T-helper 2 cell treated with Interferon-gamma antibody and Interleukin-4, amounts not matched to agents 5 μg/mL and 100 μg/mL, for 36 hours (primary cell): Measurements from ENCODE around the gene NUDT14.

ENCODE experiments used
- DNase-seq: peaks from one replicate; pipeline ENCODE4 v3.0.0; 2021; ENCODE audit warnings: low spot score
- H3K27ac Mint-ChIP-seq: one replicate; pipeline ENCODE4 v1.8.0; 2021; ENCODE audit warnings: mild to moderate bottlenecking, mixed read lengths
- H3K27me3 Mint-ChIP-seq: one replicate; pipeline ENCODE4 v1.8.0; 2021; ENCODE audit warnings: low read depth, mixed read lengths
- H3K36me3 Mint-ChIP-seq: one replicate; pipeline ENCODE4 v1.8.0; 2021; ENCODE audit warnings: low read depth, mixed read lengths
- H3K4me1 Mint-ChIP-seq: one replicate; pipeline ENCODE4 v1.8.0; 2021; ENCODE audit warnings: low read depth, mixed read lengths
- H3K4me3 Mint-ChIP-seq: one replicate; pipeline ENCODE4 v1.8.0; 2022; ENCODE audit warnings: mild to moderate bottlenecking, moderate library complexity, mixed read lengths
- H3K9me3 Mint-ChIP-seq: one replicate; pipeline ENCODE4 v1.8.0; 2021; ENCODE audit warnings: mixed read lengths

Gene NUDT14

GRCh38 chr14:105180592-105181548 lies at the start of gene NUDT14:
Gene NUDT14, minus strand, starts transcription at chr14:105181312. Its CDS starts 103 bp downstream, at chr14:105181209.
- peak within 1 kb of the TSS; percentile 39 for H3K27ac Mint-ChIP-seq
- H3K4me3 Mint-ChIP-seq, result peak within 1 kb of the TSS; percentile 68
- DNase-seq, result peak; percentile 64
- peaks cover 10% of the 10 kb centered on the region for H3K27me3 Mint-ChIP-seq
- no peaks in the 10 kb centered on the region for H3K36me3 Mint-ChIP-seq
- no peaks in the 10 kb centered on the region for H3K9me3 Mint-ChIP-seq
- H3K4me1 Mint-ChIP-seq, result peaks cover 2% of the 10 kb centered on the region

GRCh38 chr14:105229099-105229655 lies 48.1 kb upstream of the NUDT14 start:
- Mint-ChIP-seq H3K27ac (no peak overlapping the region), H3K4me1 (no peaks in the 10 kb centered on the region), H3K9me3 (no peaks in the 10 kb centered on the region), H3K27me3 (no peaks in the 10 kb centered on the region), H3K4me3 (no peak overlapping the region), H3K36me3 (peaks cover 12% of the 10 kb centered on the region)
- no peak for DNase-seq

DNA sequence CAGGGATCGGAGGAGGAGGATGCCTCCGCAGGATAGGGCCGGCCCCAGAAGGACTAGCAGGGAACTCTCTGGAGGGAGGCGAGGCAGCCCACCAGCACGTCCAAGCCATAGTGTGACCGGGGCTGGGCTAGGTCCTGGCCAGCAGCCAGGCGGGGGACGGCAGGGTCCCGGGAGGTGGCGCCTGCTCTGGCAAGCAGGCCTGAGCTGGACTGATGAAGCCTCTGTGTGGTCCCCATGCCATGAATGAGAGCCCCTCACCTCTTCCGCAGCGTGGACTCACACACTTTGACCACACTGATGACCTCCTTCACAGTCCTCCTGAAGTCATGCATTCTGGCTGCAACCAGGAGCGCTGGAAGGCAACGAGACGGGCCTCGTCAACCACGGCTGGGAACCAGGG lies 47.5 kb upstream of the NUDT14 start:
- Mint-ChIP-seq H3K27me3 (no peaks in the 10 kb centered on the region), H3K36me3 (peaks cover 12% of the 10 kb centered on the region)
- DNase-seq, result no peak

DNA sequence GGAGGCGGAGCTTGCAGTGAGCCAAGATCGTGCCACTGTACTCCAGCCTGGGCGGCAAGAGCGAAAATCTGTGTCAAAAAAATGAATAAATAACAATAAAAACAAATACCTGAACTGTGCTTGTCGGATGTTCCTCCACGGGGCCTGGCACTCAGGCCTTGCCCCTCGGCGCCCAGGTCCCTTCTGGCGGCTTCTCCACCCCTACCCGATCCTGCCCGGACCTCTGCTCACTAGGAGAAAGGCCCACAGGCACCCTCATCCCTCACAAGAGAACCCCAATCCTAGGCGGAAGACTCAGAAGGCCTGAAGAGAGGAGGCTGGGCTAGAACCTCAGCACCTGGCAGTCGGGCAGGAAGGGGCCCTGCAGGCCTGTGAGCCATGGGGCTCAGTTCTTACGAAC lies 46.2 kb upstream of the NUDT14 start:
- Mint-ChIP-seq H3K27me3 (no peaks in the 10 kb centered on the region), H3K9me3 (no peaks in the 10 kb centered on the region), H3K27ac (no peak overlapping the region), H3K4me1 (no peaks in the 10 kb centered on the region), H3K36me3 (peaks cover 12% of the 10 kb centered on the region), H3K4me3 (no peak overlapping the region)
- no peak for DNase-seq

More for the DNA sequence above, 47.5 kb upstream of the NUDT14 start:
- H3K4me3 Mint-ChIP-seq, result no peak overlapping the region
- H3K9me3 Mint-ChIP-seq, result no peaks in the 10 kb centered on the region
- no peaks in the 10 kb centered on the region for H3K4me1 Mint-ChIP-seq
- H3K27ac Mint-ChIP-seq, result no peak overlapping the region

DNA sequence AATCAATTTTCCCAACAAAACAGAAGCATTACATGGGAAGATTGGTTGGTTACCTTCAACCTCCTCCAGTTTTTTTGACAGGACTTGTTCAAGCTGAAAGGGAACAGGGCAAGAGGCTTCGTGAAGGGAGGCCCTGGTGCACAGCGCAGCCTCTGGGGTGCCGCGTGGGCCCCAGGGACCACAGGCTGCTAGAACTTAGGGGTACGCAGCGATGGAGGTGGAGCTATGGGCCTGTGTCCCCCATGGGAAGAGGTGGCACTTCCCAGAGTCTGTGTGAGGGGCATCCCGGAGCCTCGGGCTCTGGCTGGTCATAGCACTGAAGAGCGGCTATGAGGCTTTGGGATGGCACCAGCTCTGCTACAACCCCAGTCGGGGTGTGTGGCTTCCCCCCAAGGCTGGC lies 45.1 kb upstream of the NUDT14 start:
- no peak for DNase-seq
- Mint-ChIP-seq H3K27me3 (no peaks in the 10 kb centered on the region), H3K27ac (no peak overlapping the region), H3K9me3 (no peaks in the 10 kb centered on the region), H3K4me3 (no peak overlapping the region), H3K4me1 (no peaks in the 10 kb centered on the region), H3K36me3 (peaks cover 16% of the 10 kb centered on the region)

GRCh38 chr14:105224845-105225570 lies 43.9 kb upstream of the NUDT14 start:
- Mint-ChIP-seq H3K4me3 (no peak overlapping the region), H3K4me1 (no peaks in the 10 kb centered on the region), H3K27ac (no peak overlapping the region), H3K9me3 (no peaks in the 10 kb centered on the region), H3K36me3 (peaks cover 21% of the 10 kb centered on the region), H3K27me3 (no peaks in the 10 kb centered on the region)
- DNase-seq, result no peak

DNA sequence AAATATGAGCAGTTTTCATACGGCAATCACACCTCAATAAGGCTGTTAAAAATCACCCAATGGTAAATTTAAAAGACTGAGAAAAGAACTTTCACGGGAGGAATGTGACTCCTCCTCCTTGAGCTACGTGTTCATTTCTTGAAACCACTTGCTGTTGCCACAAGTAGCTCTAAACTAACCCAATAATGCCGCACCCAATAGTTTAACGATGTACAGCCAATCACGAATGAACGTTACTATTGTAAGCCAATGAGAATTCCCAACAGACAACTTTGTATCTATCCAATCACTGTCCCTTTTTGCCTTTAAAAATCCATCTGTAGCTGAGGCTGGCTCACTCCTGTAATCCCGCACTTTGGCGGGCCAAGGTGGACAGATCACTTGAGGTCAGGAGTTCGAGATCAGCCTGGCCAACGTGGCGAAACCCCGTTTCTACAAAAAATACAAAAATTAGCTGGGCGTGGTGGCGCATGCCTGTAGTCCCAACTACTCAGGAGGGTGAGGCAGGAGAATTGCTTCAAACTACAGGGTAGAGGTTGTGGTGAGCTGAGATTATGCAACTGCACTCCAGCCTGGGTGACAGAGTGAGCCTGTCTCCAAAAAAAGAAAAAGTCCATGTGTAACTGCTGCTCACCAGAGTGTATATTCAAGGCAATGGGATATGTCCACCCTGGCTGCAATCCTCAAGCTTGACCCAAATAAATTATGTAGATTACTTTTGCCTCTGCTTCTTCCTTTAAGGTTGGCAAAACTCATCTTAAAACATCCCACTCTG lies 42.8 kb upstream of the NUDT14 start:
- H3K27me3 Mint-ChIP-seq, result no peaks in the 10 kb centered on the region
- H3K4me3 Mint-ChIP-seq, result no peak overlapping the region
- no peaks in the 10 kb centered on the region for H3K9me3 Mint-ChIP-seq
- H3K27ac Mint-ChIP-seq, result no peak overlapping the region
- no peaks in the 10 kb centered on the region for H3K4me1 Mint-ChIP-seq
- H3K36me3 Mint-ChIP-seq, result peaks cover 24% of the 10 kb centered on the region
- DNase-seq, result no peak

DNA sequence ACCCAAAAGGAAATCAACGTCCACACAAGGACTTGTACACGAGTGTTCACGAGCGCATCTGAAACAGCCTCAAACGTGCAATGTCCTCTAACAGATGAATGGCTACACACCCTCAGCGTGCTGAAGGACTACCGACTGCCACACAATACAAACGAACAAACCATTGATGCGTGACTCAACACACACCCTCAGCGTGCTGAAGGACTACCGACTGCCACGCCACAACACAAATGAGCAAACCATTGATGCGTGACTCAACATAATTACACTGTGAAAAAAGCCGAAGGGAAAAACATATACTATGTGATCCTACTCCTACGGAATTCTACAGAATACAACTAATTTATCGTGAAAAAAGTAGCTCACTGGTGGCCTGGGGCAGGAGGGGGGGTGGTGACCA lies 42.1 kb upstream of the NUDT14 start:
- Mint-ChIP-seq H3K36me3 (peaks cover 24% of the 10 kb centered on the region), H3K4me3 (no peak overlapping the region), H3K27me3 (no peaks in the 10 kb centered on the region), H3K9me3 (no peaks in the 10 kb centered on the region), H3K4me1 (no peaks in the 10 kb centered on the region), H3K27ac (no peak overlapping the region)
- no peak for DNase-seq

DNA sequence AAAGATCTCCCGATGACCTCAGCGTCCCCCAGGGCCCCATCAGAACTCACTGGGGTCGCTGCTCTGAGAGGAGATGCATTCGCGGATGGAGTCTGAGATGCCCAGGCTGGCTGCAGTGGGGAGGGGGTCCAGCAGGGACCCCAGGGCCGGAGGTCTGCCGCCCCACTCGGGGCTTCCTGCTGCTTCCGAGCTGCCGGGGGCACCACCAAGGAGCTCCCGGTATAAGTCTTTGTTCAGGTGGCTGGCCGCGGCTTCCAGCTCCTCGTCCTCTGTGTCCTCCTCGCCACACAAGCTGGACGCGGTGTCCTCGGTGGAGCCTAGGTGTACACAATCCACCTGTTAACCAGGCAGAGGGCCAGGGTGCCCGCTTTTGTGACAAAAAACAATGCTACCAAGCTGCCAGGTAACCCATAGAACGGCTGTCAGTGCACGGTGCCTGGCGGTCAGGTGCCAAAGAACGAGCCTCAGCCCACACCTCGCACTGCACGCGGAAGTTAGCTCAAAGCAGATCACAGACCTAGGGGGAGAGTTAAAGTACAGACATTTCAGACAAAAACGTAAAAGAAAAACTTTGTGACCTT lies 40.6 kb upstream of the NUDT14 start:
- H3K27me3 Mint-ChIP-seq, result no peaks in the 10 kb centered on the region
- no peak overlapping the region for H3K4me3 Mint-ChIP-seq
- no peaks in the 10 kb centered on the region for H3K4me1 Mint-ChIP-seq
- H3K27ac Mint-ChIP-seq, result no peak overlapping the region
- H3K9me3 Mint-ChIP-seq, result no peaks in the 10 kb centered on the region
- H3K36me3 Mint-ChIP-seq, result peaks cover 22% of the 10 kb centered on the region
- no peak for DNase-seq

DNA sequence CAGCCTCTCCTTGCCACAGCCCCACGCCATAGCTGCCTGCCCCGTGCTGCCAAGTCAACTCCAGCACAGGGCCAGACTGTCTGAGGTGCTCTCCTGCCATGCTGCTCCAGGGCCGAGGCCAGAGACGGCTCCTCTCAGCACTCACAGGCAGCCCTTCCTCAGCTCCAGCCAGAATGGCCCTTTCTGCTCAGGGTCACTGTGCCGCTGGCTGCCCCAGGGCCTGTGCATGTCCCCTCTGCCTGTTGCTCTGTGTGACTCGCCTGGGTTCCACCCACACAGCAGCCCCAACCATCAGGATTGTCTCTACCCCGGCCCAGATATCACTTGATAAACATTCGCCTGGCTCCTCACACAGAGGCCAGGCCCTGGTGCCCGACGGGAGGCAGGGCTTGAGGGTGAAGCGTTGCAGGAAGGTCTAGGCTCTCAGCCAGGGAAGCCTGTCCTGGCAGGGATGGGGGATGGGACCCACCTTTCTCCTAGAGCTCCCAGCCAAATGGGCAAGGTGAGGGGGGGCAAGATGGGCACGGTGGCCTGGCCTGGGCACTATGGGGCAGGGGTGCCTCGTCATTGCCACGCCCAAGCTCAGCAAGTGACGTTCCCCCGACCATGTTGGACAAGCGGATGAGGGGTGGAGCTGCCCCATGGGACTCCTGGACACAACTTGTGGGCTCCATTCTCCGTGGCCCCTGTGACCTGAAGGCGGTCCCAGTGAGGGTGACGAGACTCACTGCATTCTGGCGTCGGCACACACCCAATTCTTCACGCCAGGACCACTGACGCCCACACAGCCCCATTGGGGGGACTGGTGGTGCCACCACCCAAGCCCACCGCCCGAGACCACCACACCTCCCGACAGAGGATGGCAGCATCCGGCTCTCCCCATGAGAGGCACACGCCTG lies 39.8 kb upstream of the NUDT14 start:
- H3K36me3 Mint-ChIP-seq, result peaks cover 24% of the 10 kb centered on the region
- H3K9me3 Mint-ChIP-seq, result no peaks in the 10 kb centered on the region
- no peak for DNase-seq
- no peak overlapping the region for H3K27ac Mint-ChIP-seq
- H3K4me1 Mint-ChIP-seq, result no peaks in the 10 kb centered on the region
- no peaks in the 10 kb centered on the region for H3K27me3 Mint-ChIP-seq
- H3K4me3 Mint-ChIP-seq, result no peak overlapping the region

- Mint-ChIP-seq H3K9me3 (no peaks in the 10 kb centered on the region), H3K27ac (no peak overlapping the region)
These were observed 38.6 kb upstream of the NUDT14 start for GRCh38 chr14:105219753-105220152.

DNA sequence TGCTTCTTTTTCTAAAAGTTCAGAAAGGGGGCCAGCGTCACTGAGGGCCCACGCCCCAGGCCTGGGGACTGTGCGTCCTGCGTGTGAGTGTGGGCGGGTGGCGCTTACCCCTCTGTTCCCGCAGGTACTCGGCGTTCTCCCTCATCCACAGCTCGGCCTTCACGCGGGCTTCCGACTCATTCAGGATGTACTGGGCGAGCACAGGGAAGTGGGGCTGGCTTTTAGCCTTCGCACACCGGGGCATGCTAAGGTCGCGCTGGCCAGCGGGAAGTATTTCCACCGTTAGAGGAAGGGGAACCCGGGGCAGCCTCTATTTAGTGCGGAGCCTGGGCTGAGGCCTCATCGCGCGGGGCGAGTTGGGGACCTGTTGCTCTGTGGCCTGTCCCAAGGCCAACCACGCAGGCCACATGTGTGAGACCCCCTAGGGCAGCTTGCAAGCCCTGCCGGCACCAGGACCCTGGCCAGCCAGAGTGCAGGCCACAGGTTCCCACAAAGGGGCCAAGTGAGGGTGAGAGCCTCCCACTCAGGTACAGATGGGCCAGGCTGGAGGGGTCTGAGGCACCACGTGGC lies 38.0 kb upstream of the NUDT14 start:
- H3K27ac Mint-ChIP-seq, result no peak overlapping the region
- no peak for DNase-seq
- no peaks in the 10 kb centered on the region for H3K27me3 Mint-ChIP-seq
- H3K4me1 Mint-ChIP-seq, result no peaks in the 10 kb centered on the region
- peaks cover 17% of the 10 kb centered on the region for H3K36me3 Mint-ChIP-seq
- H3K4me3 Mint-ChIP-seq, result no peak overlapping the region
- H3K9me3 Mint-ChIP-seq, result no peaks in the 10 kb centered on the region

More at GRCh38 chr14:105219753-105220152, 38.6 kb upstream of the NUDT14 start:
- H3K4me1 Mint-ChIP-seq, result no peaks in the 10 kb centered on the region
- H3K4me3 Mint-ChIP-seq, result no peak overlapping the region
- DNase-seq, result no peak
- no peaks in the 10 kb centered on the region for H3K27me3 Mint-ChIP-seq
- H3K36me3 Mint-ChIP-seq, result peaks cover 20% of the 10 kb centered on the region
